HepG2 (cell line): ENCODE measurements around the gene RMDN2. TPM values are rescaled to one million over a fixed set of nuclear protein-coding genes. Genes with fewer than 3 reads are reported as not detected.

Source experiments
- CCAR2 ChIP-seq: fragments of 200-400 bp; formaldehyde crosslinking; optimal IDR thresholded peaks from 2 replicates; pipeline ENCODE3; 2018; ENCODE audit warnings: low read depth, mild to moderate bottlenecking, low read length, moderate library complexity
- EHMT2 ChIP-seq: fragments of 200-600 bp; sonication (generic); IDR thresholded peaks from 2 replicates; pipeline ENCODE4 v1.7.0; 2017; ENCODE audit warnings: antibody characterized with exemption, low read depth, low read length, borderline replicate concordance
- FOXJ3 ChIP-seq: sonication (generic); formaldehyde crosslinking; IDR thresholded peaks from 2 replicates; pipeline ENCODE4 v1.4.0; 2020; ENCODE audit warnings: missing genetic modification reagents, mild to moderate bottlenecking, borderline replicate concordance
- HMGXB4 ChIP-seq, 2 experiments: sonication (generic) in 1 of 2; formaldehyde crosslinking in 1 of 2; IDR thresholded peaks; 2 replicates each; pipeline versions ENCODE4 v1.4.0 to v1.6.1; 2018 to 2020; ENCODE audit warnings: missing genetic modification reagents in 2 of 2, borderline replicate concordance in 1 of 2, low read depth in 1 of 2, mild to moderate bottlenecking in 1 of 2, missing biosample characterization in 1 of 2
- KDM5B ChIP-seq: sonication (generic); formaldehyde crosslinking; IDR thresholded peaks from 2 replicates; pipeline ENCODE4 v1.4.0; 2020; ENCODE audit warnings: missing genetic modification reagents, mild to moderate bottlenecking, borderline replicate concordance
- KLF9 ChIP-seq: IDR thresholded peaks from 2 replicates; pipeline ENCODE4 v1.6.1; 2016; ENCODE audit warnings: low read depth
- POLR2AphosphoS5 ChIP-seq: IDR thresholded peaks from 2 replicates; pipeline ENCODE4 v1.6.1; 2012; ENCODE audit warnings: low read depth, low read length
- RERE ChIP-seq: IDR thresholded peaks from 2 replicates; pipeline ENCODE4 v1.6.1; 2016; ENCODE audit warnings: low read depth, missing genetic modification reagents, missing compliant biosample characterization
- REST ChIP-seq, 2 experiments: IDR thresholded peaks; 2 replicates each; pipeline ENCODE4 v1.6.1; 2011 to 2012; ENCODE audit warnings: low read length in 2 of 2, borderline replicate concordance in 1 of 2, low read depth in 1 of 2, mild to moderate bottlenecking in 1 of 2, moderate library complexity in 1 of 2
- SSRP1 ChIP-seq: IDR thresholded peaks from 2 replicates; pipeline ENCODE4 v1.6.1; 2016; ENCODE audit warnings: control low read depth
- TAF1 ChIP-seq: sonication (generic); formaldehyde crosslinking; IDR thresholded peaks from 2 replicates; pipeline ENCODE4 v1.4.0; 2020; ENCODE audit warnings: missing genetic modification reagents
- TP53 ChIP-seq: sonication (generic); formaldehyde crosslinking; conservative IDR thresholded peaks from 2 replicates; pipeline ENCODE4 v1.4.0; 2020; ENCODE audit warnings: missing genetic modification reagents
- ZBTB20 ChIP-seq: sonication (generic); formaldehyde crosslinking; IDR thresholded peaks from 2 replicates; pipeline ENCODE4 v1.8.1; 2023; ENCODE audit warnings: missing genetic modification reagents, low read depth, mild to moderate bottlenecking, borderline replicate concordance
- ZBTB42 ChIP-seq: sonication (generic); formaldehyde crosslinking; IDR thresholded peaks from 2 replicates; pipeline ENCODE4 v1.5.0; 2020; ENCODE audit warnings: mild to moderate bottlenecking, missing genetic modification reagents
- ZFP90 ChIP-seq: sonication (generic); formaldehyde crosslinking; IDR thresholded peaks from 2 replicates; pipeline ENCODE4 v1.8.0; 2022; ENCODE audit warnings: missing genetic modification reagents, mild to moderate bottlenecking, inconsistent platforms, borderline replicate concordance
- ZFY ChIP-seq: sonication (generic); formaldehyde crosslinking; IDR thresholded peaks from 2 replicates; pipeline ENCODE4 v1.4.0; 2020; ENCODE audit warnings: missing genetic modification reagents
- ZNF331 ChIP-seq: sonication (generic); formaldehyde crosslinking; IDR thresholded peaks from 2 replicates; pipeline ENCODE4 v1.4.0; 2020; ENCODE audit warnings: missing genetic modification reagents
- polyA plus RNA-seq, 8 experiments: library from polyadenylated mRNA; depleted of rRNA in 3 of 8; stranded (reverse) in 7 of 8; unstranded in 1 of 8; fragments of >200 nt; fragmentation: Illumina TruSeq in 4 of 8; extraction: Trizol in 4 of 8; gene quantifications; 2 replicates each; pipeline versions ENCODE4 v1.2.1 to v1.2.3, GENCODE V29; 2011 to 2016; ENCODE audit warnings: low read depth in 4 of 8, missing spikeins in 1 of 8, mixed read lengths in 1 of 8; ENCODE audit not compliant: insufficient read depth in 1 of 8
- total RNA-seq, 5 experiments: library from RNA; depleted of rRNA; stranded (reverse); fragments of >200 nt; fragmentation: Illumina TruSeq; extraction: Trizol; gene quantifications; 2 replicates each; pipeline ENCODE4 v1.2.3, GENCODE V29; 2016; ENCODE audit warnings: low read depth in 1 of 5
- TF ChIP-seq, protein P1 (sequence below): sonication (generic); formaldehyde crosslinking; IDR thresholded peaks from 2 replicates; pipeline ENCODE4 v1.4.0; 2020; ENCODE audit warnings: missing genetic modification reagents

The RMDN2 gene
- total and polyA plus RNA-seq, 2 of the 13 experiments (the other 11 are each of a cell fraction or from before 2014, with no cell fraction given) = 2.3 to 8.9 TPM

DNA sequence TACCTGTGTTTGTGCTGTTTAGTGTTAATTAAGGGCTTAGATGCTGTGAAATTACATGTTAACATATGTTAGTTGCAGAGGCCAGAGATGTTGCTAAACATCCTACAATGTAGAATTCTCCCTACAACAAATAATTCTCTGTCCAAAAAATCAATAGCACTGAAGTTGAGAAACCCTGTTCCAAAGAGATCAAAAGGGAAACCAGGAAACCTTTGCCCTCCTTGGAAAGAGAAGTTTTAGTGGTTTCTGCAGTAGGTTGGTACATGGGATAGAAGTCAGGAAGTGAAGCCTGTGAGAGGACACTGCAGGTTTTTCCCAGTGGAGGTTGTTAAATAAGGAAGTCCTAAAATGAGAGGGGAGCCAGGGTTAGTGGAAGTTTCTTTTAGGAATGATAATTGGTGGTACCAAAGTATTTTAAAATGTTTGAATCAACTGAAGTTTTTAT is 6.3 kb upstream of the RMDN2 start (continued):
- peak in 1 of 2 experiments; percentile 81; a peak in 2 of 4 replicates for TF ChIP-seq REST (IDR thresholded peaks at IDR 0.05; ENCODE audit: borderline replicate concordance in 1 of 2, low read depth in 1 of 2, low read length in 2 of 2)
- no peak for TF ChIP-seq KDM5B (CRISPR knock-in tag)
- peak; percentile 96 for TF ChIP-seq ZNF331 (CRISPR knock-in tag)
- TF ChIP-seq TAF1 (CRISPR knock-in tag) = no peak
- peak in 1 of 2 experiments; percentile 46; a peak in 1 of 4 replicates for TF ChIP-seq HMGXB4 (CRISPR knock-in tag; IDR thresholded peaks at IDR 0.05; ENCODE audit: borderline replicate concordance in 1 of 2, low read depth in 1 of 2)
- 0 out of 2 replicates have a peak, but pooled peaks have one; percentile 32 for TF ChIP-seq POLR2AphosphoS5
- no peak; the same call in 1 of the 2 replicates for TF ChIP-seq ZFY (CRISPR knock-in tag)
- peak; percentile 89 for TF ChIP-seq RERE
- TF ChIP-seq SSRP1 (CRISPR knock-in tag) = no peak
- TF ChIP-seq KLF9 (CRISPR knock-in tag) = peak; percentile 70; the same call in 1 of the 2 replicates
- no peak for TF ChIP-seq ZFP90 (CRISPR knock-in tag)
- peak; percentile 97 for TF ChIP-seq ZBTB20 (CRISPR knock-in tag)
- TF ChIP-seq EHMT2 = peak; percentile 78; the same call in 1 of the 2 replicates
- TF ChIP-seq FOXJ3 (CRISPR knock-in tag) = peak; percentile 98
- no peak for TF ChIP-seq TP53 (CRISPR knock-in tag)
- no peak for TF ChIP-seq CCAR2
- TF ChIP-seq, protein P1, sequence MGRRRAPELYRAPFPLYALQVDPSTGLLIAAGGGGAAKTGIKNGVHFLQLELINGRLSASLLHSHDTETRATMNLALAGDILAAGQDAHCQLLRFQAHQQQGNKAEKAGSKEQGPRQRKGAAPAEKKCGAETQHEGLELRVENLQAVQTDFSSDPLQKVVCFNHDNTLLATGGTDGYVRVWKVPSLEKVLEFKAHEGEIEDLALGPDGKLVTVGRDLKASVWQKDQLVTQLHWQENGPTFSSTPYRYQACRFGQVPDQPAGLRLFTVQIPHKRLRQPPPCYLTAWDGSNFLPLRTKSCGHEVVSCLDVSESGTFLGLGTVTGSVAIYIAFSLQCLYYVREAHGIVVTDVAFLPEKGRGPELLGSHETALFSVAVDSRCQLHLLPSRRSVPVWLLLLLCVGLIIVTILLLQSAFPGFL (CRISPR knock-in tag) = no peak
- no peak for TF ChIP-seq ZBTB42 (CRISPR knock-in tag)
